IgD-negative memory B cell (primary cell): Measurements from ENCODE around the gene FOLR3. TPM values are rescaled to one million over a fixed set of nuclear protein-coding genes. Genes with fewer than 3 reads are reported as not detected.
A peak's percentile ranks its signal among the peaks of the same experiment; 100 is the strongest.

ENCODE experiments used
- H3K27ac Mint-ChIP-seq, 3 donors: one replicate each; pipeline ENCODE4 v1.8.0; 2020 to 2022; ENCODE audit warnings: mild to moderate bottlenecking in 3 of 3, mixed read lengths in 3 of 3, moderate library complexity in 1 of 3
- H3K27me3 Mint-ChIP-seq: one replicate; pipeline ENCODE4 v1.8.0; 2021; ENCODE audit warnings: mixed read lengths
- H3K36me3 Mint-ChIP-seq: one replicate; pipeline ENCODE4 v1.8.0; 2020; ENCODE audit warnings: mild to moderate bottlenecking, mixed read lengths
- H3K4me1 Mint-ChIP-seq, 3 donors: one replicate each; pipeline ENCODE4 v1.8.0; 2020 to 2022; ENCODE audit warnings: mixed read lengths in 3 of 3, mild to moderate bottlenecking in 1 of 3
- H3K4me3 Mint-ChIP-seq, 4 donors: one replicate each; pipeline ENCODE4 v1.8.0; 2020 to 2022; ENCODE audit warnings: mild to moderate bottlenecking in 4 of 4, mixed read lengths in 4 of 4, moderate library complexity in 3 of 4
- H3K9me3 Mint-ChIP-seq, 3 donors: one replicate each; pipeline ENCODE4 v1.8.0; 2020 to 2021; ENCODE audit warnings: mixed read lengths in 3 of 3, mild to moderate bottlenecking in 1 of 3
- polyA plus RNA-seq: library from polyadenylated mRNA; unstranded; fragments of 300-500 nt; fragmentation: Illumina TruSeq; gene quantifications from one replicate; pipeline ENCODE4 v1.2.3, GENCODE V29; 2021

FOLR3 gene
- polyA plus RNA-seq, 1 donor from 2014 or later, result not detected

DNA sequence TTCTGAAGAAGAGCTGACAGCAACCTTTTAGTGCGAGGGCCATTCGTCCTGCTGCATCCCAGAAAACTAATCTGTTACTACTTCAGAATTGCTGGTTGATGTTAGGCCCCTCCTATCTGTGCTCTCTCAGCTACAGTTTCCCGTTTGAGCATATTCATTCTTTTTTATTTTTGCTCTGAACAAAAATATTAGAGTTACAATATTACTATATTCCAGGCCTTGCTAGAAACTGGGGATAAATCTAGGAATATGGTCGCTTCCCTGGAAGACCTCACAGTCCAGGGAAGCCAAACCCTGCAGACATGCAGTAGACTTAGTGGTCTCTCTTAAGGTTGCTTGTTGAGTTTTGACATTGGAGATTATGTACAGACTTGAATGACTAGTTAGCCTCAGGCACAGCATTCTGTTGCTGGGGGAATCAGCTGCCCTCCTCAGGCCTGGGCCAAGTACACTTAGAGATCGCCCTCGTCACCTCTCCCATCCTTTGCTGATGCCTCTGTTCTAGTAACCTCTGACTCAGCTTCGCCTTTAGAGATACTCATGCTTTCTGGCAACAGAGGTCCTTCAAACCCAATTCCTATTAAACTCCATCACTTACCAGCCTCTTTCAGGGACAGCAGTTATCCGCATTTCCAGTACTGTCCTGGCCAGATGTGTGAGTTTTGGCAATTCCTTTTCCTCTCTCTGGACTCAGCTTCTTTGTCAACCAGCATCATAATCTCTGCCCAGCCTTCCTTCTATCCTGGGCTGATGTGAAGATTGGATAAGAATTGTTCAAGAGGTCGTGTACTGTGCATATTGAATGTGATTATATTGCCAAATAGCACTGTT, 22.3 kb upstream of the FOLR3 start:
- H3K9me3 Mint-ChIP-seq, result no peaks in the 10 kb centered on the region
- H3K4me3 Mint-ChIP-seq, result peak overlapping the region; percentile 95 to 98 (median 98)
- no peaks in the 10 kb centered on the region for H3K27me3 Mint-ChIP-seq
- peak overlapping the region; percentile 96 to 99 (median 97) for H3K27ac Mint-ChIP-seq
- peaks cover 3% of the 10 kb centered on the region for H3K36me3 Mint-ChIP-seq
- H3K4me1 Mint-ChIP-seq, result peaks cover 15 to 18% (median 15%) of the 10 kb centered on the region in 3 donors

DNA sequence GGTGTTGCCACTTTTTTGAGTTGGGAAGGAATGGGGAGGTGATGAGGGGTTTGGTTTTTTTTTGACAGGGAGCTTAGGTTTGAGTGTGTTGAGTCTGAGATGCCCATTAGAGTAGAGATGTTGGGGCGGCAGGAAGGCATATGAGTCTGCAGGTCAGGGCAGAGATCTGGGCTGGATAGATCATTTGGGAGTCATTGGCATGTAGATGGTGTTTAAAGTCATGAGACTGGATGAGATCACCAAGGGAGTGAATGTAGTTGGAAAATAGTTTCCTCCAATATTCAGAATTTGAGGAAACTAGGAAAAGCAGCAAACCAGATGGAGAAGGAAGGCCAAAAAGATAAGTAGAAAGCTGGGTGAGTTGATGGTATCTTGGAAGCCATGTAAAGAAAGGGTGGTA, 21.0 kb upstream of the FOLR3 start:
- H3K9me3 Mint-ChIP-seq, result no peaks in the 10 kb centered on the region
- H3K4me3 Mint-ChIP-seq, result no peak overlapping the region
- H3K4me1 Mint-ChIP-seq, result peaks cover 15 to 18% (median 15%) of the 10 kb centered on the region in 3 donors
- H3K27me3 Mint-ChIP-seq, result peaks cover 3% of the 10 kb centered on the region
- H3K27ac Mint-ChIP-seq, result no peak overlapping the region
- peaks cover 3% of the 10 kb centered on the region for H3K36me3 Mint-ChIP-seq

DNA sequence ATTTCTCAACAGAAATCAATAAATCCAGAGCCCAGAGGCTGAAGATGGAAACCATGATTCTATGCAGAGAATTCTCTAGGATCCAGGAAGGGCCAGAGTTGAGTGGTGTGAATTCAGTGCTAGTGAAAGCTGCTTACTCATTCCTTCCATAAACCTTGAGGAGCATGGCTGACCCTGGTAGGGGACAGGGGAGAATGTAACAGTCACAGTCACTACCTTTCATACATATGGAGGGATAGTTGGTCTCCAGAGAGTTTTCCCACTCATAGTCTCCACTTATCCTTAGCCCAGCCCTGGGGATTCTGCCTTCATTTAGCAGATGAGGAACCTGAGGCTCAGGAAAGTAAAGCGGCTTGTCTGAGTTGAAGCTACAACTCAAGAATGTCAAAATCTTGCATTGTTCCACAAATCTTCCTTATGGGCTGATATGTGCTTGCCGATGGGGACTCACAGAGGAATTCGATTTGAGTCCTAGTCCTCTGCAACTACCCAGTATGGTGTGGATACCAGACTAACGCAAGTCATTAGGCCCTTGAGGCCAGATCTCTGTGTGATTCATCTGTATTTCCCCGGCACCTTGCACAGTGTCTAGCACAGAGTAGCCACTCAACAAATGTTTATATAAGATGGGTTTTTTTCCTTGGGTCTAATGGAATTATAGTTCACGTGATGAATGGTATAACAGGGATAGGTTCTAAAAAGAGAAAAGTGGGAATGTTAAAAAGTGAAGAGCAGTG, 19.3 kb upstream of the FOLR3 start:
- Mint-ChIP-seq H3K9me3 (peaks cover 0 to 1% (median 0%) of the 10 kb centered on the region in 3 donors), H3K36me3 (no peaks in the 10 kb centered on the region), H3K4me1 (peaks cover 13 to 15% (median 15%) of the 10 kb centered on the region in 3 donors), H3K27me3 (peaks cover 6% of the 10 kb centered on the region), H3K4me3 (no peak overlapping the region), H3K27ac (no peak overlapping the region)

DNA sequence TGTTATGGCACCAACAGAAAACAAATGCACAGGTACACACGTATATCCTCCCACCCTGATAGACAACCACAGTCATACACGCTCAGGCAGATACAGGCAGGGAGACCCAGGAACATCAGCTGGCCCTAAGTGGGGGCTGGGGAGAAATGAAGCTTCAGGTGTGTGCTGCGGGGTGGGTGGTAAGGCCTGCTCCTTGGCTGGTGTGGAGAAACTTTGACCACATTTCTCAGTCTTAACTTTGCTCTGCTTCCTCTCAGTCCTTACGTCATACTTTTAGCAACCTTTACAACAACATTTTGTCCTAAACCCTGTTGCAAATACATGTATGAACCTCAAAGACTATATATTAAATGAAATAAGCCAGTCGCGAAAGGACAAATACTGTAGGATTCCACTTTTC, 16.3 kb upstream of the FOLR3 start:
- peaks cover 0 to 1% (median 0%) of the 10 kb centered on the region in 3 donors for H3K9me3 Mint-ChIP-seq
- H3K27ac Mint-ChIP-seq, result peak overlapping the region in 1 of 3 donors; percentile 48
- no peaks in the 10 kb centered on the region for H3K36me3 Mint-ChIP-seq
- no peak overlapping the region for H3K4me3 Mint-ChIP-seq
- no peaks in the 10 kb centered on the region for H3K4me1 Mint-ChIP-seq
- peaks cover 8% of the 10 kb centered on the region for H3K27me3 Mint-ChIP-seq

DNA sequence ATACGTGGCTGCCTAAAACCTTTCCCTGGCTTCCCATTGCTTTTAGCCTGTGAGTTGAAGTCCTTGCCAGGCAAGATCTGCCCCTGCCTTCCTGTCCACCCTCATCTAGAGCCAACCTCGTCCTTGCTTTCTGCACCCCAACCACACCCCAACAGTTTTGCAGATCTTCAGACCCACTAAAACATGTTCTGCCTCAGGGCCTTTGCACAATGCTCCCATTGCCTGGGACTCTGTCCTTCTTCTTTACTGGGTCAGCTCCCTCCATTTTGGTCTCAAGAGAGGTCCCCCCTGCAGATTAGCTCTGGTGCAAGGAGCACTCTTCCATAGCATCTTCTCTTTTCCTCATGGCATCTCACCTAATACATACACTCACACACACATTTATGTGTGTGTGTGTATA, 14.6 kb upstream of the FOLR3 start:
- Mint-ChIP-seq H3K27ac (no peak overlapping the region), H3K4me1 (no peaks in the 10 kb centered on the region), H3K4me3 (no peak overlapping the region), H3K9me3 (peaks cover 0 to 5% (median 1%) of the 10 kb centered on the region in 3 donors), H3K27me3 (peaks cover 8% of the 10 kb centered on the region), H3K36me3 (no peaks in the 10 kb centered on the region)

DNA sequence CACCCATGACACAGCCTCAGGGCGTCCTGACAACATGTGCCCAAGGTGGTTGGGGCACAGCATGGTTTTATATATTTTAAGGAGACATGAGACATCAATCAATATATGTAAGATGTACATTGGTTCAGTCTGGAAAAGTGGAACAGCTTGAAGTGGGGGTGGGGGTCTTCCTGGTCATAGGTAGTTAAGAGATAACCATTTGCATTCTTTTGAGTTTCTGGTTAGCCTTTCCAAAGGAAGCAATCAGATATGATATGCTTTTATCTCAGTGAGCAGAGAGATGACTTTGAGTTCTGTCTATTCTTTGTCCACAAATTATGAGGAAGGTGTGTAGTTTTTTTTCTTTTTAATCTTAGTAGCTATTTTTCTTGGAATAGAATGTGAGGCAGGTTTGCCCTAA, 12.9 kb upstream of the FOLR3 start:
- no peak overlapping the region for H3K27ac Mint-ChIP-seq
- peaks cover 1 to 6% (median 5%) of the 10 kb centered on the region in 3 donors for H3K9me3 Mint-ChIP-seq
- H3K27me3 Mint-ChIP-seq, result peaks cover 8% of the 10 kb centered on the region
- no peaks in the 10 kb centered on the region for H3K36me3 Mint-ChIP-seq
- H3K4me3 Mint-ChIP-seq, result no peak overlapping the region
- no peaks in the 10 kb centered on the region for H3K4me1 Mint-ChIP-seq

DNA sequence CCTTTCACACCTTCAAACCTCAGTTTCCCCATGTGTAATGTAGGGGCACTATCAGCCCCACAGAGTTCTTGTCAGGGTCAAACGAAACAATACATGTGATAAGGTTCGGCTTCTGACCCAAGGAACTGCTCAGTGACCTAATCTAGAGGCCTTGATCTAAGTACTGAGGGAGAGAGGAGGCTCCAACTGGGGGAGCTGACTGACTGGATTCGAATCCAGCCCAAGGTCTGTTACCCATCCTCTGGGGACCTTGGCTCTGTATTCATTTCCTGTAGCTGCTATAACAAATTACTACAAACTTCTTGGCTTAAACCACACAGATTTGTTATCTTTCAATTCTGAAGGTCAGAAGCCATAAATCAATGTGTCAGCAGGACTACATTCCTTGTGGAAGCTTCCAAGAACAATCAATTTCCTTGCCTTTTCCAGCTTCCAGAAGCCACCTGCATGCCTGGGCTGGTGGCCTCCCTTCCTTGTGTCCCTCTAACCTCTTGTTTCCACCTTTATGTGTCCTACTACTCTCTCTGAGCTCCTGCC, 12.3 kb upstream of the FOLR3 start:
- Mint-ChIP-seq H3K9me3 (peaks cover 1 to 11% (median 7%) of the 10 kb centered on the region in 3 donors), H3K4me3 (no peak overlapping the region), H3K27ac (peak overlapping the region in 1 of 3 donors; percentile 84), H3K36me3 (no peaks in the 10 kb centered on the region), H3K4me1 (no peaks in the 10 kb centered on the region), H3K27me3 (peaks cover 9% of the 10 kb centered on the region)

DNA sequence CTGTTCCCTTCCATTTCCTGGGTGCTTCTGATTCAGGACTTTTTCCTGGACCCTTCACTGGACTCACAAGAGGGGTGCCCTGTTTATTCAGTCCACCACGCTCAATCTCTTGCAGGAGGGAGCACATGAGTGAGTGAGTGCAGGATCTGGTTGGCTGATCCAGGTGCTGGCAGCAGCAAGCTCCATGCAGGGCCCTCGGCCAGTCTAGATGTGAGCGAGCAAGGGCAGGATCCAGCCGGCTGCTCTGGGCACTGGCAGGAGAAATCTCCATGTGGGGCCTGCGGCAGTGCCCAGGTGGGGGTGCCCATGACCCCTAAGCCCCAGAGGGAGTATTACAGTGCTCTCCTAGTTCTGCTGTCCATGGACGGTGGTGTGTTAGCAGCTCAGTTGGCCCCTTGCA, 11.5 kb upstream of the FOLR3 start:
- no peak overlapping the region for H3K27ac Mint-ChIP-seq
- no peak overlapping the region for H3K4me3 Mint-ChIP-seq
- H3K36me3 Mint-ChIP-seq, result peaks cover 3% of the 10 kb centered on the region
- peaks cover 1 to 20% (median 14%) of the 10 kb centered on the region in 3 donors for H3K9me3 Mint-ChIP-seq
- peaks cover 9% of the 10 kb centered on the region for H3K27me3 Mint-ChIP-seq
- no peaks in the 10 kb centered on the region for H3K4me1 Mint-ChIP-seq

DNA sequence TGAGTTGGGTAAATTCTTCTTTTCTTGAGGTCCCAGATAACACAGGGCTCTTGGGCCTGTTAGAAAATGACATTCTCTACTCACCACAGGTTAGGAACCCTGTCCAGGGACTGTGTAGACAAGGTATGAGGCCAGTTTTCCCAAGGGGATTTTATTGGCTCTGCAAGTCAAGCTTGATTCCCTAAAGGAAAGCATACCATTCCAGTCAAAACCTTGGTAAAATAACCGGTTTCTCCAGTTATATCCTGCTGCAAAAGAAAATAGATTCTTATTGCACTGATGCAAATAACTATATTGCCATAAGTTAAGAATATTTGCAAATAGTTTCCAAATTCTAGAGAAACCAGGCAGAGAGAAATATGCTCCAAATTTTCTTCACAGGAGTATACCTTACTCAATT, 9.6 kb upstream of the FOLR3 start:
- no peaks in the 10 kb centered on the region for H3K4me1 Mint-ChIP-seq
- H3K27me3 Mint-ChIP-seq, result peaks cover 8% of the 10 kb centered on the region
- no peak overlapping the region for H3K27ac Mint-ChIP-seq
- peaks cover 3% of the 10 kb centered on the region for H3K36me3 Mint-ChIP-seq
- peaks cover 1 to 24% (median 15%) of the 10 kb centered on the region in 3 donors for H3K9me3 Mint-ChIP-seq
- no peak overlapping the region for H3K4me3 Mint-ChIP-seq

DNA sequence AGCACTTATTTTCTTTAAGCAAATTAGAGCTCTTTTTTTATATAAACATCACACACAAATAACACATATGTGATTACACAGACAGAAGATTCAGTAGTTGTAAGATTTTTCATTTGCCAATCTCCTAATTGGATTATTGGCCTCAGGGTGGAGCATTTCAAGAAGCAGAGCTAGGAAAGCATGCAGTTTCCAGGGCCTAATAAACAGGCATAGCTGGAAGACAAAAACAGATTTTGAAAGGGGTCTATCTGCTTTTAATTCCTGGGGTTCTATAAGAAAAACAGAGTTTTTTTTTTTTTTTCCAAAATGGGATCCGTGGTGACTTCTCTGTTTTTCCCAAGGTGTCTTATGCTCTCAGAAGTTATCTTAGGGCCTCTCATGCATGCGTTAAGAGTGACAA, 7.6 kb upstream of the FOLR3 start:
- Mint-ChIP-seq H3K4me1 (no peaks in the 10 kb centered on the region), H3K27me3 (peaks cover 8% of the 10 kb centered on the region), H3K4me3 (no peak overlapping the region), H3K9me3 (peaks cover 0 to 24% (median 15%) of the 10 kb centered on the region in 3 donors), H3K27ac (no peak overlapping the region), H3K36me3 (peaks cover 3% of the 10 kb centered on the region)

DNA sequence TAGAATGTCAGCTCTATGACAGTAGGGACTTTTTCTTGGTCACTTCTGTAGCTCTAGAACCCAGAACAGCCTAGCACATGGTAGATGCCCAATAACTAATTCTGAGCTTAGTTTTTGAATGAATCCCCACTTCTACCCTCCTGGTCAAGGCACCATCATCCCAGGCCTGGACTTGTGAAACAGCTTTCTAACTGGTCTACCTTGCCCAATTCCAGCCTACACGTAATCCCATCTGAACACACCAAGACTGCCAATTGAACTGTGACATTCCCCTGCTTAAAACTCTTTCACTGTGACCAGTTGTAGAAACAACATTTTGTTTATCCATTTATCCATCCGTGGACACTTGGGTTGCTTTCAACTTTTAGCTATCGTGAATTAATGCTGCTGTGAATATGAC, 6.1 kb upstream of the FOLR3 start:
- no peaks in the 10 kb centered on the region for H3K4me1 Mint-ChIP-seq
- H3K9me3 Mint-ChIP-seq, result peaks cover 0 to 24% (median 15%) of the 10 kb centered on the region in 3 donors
- H3K27me3 Mint-ChIP-seq, result peaks cover 7% of the 10 kb centered on the region
- no peak overlapping the region for H3K4me3 Mint-ChIP-seq
- peaks cover 3% of the 10 kb centered on the region for H3K36me3 Mint-ChIP-seq
- H3K27ac Mint-ChIP-seq, result no peak overlapping the region

DNA sequence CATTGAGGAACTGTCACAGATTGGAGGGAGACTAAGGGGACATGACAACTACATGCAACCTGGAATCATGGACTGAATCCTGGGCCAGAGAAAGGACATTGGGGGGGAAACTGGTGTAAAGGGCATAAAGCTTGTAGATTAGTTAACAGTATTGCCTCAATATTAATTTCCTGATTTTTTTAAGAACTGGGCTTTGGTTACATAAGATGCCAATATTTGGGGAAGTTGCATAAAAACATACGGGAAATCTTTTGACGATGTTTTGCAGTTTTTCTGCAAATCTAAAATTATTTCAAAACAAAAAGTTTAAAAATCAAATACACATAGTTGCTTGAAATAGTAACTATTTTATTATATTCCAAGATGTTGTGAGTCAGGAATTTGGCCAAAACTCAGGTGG, 2.9 kb upstream of the FOLR3 start:
- H3K4me1 Mint-ChIP-seq, result no peaks in the 10 kb centered on the region
- H3K9me3 Mint-ChIP-seq, result peaks cover 0 to 18% (median 11%) of the 10 kb centered on the region in 3 donors
- peaks cover 3% of the 10 kb centered on the region for H3K36me3 Mint-ChIP-seq
- no peak overlapping the region for H3K27ac Mint-ChIP-seq
- no peak overlapping the region for H3K4me3 Mint-ChIP-seq
- H3K27me3 Mint-ChIP-seq, result peaks cover 7% of the 10 kb centered on the region

DNA sequence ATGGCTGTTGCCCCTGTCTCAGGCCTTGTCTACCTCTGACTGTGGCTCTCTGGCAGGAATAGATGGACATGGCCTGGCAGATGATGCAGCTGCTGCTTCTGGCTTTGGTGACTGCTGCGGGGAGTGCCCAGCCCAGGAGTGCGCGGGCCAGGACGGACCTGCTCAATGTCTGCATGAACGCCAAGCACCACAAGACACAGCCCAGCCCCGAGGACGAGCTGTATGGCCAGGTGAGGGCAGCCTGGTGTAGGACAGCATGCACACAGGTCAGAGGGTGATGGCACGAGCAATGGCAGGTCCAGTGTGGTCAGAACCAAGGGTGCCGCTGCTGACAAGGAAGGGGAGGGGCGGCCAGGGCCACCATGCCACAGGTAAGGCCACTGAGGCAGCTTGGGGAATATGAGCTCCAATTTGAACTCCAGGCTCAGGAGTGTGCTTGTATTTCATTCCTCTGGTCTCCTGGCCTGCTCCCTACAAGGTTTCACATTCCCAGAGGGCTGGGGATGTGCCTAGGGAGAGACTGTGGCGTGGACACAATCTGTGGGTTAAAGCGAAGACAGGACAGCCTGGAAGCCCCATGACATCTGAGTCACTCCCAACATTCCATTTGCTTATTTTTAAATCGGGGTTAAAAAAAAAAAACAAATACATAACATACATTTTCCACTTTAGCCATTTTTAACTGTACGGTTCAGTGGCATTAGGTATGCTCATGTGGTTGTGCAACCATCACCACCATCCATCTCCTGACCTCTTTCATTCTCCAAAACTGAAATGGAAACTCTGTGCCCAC, 562 bp downstream of the FOLR3 start:
- Mint-ChIP-seq H3K27ac (no peak overlapping the region), H3K27me3 (peaks cover 10% of the 10 kb centered on the region), H3K4me3 (no peak overlapping the region), H3K4me1 (no peaks in the 10 kb centered on the region), H3K9me3 (no peaks in the 10 kb centered on the region), H3K36me3 (no peaks in the 10 kb centered on the region)

DNA sequence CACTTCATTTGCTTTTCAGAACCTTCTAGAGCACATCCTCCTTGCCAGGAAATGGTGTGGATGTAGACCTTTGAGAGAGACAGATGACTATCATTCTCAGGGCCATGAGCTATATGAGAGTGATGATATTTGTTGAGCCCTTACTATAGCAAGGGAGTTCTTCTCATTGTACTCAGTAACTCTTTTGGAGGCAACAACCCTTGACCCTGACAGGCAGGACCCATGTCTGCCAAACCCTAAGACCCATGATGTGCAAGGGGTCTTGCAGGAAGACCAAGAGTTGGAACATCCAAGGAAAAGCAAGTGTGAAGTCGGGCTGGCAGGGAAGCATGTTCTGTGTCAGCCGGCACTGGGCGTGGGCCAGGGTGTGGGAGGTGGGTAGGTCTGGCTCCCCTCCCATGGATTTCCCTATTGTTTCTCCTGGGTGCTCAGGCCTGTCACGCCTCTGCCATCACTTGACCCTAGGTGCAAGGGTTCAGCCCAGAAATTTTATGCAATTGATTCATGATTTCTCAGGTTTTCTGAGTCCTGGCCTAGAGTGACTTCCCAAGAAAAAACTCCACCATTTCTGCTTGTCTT, 1.2 kb downstream of the FOLR3 start:
- Mint-ChIP-seq H3K27ac (no peak overlapping the region), H3K4me1 (no peaks in the 10 kb centered on the region), H3K4me3 (no peak overlapping the region), H3K27me3 (peaks cover 10% of the 10 kb centered on the region), H3K9me3 (no peaks in the 10 kb centered on the region), H3K36me3 (no peaks in the 10 kb centered on the region)
